ENCODE measurements around the gene CLEC7A. TPM values are rescaled to one million over a fixed set of nuclear protein-coding genes. Genes with fewer than 3 reads are reported as not detected.

CLEC7A gene
- total RNA-seq, 2 experiments from 2014 or later, result not detected

- no peaks in the 10 kb centered on the region for H3K36me3 Mint-ChIP-seq (ENCODE audit: low read depth)
- CTCF ChIA-PET, result interaction anchor here (0.9 to 2.5 kb wide), 6 partner anchors 11 to 213 kb away, joined by 3 to 10 read pairs (median 6); partner anchors contain the start of gene CLEC7A
- ATAC-seq, result no peak
- peaks cover 12% of the 10 kb centered on the region for H3K4me1 Mint-ChIP-seq (ENCODE audit: low read depth)
- no peak overlapping the region for H3K27ac Mint-ChIP-seq
- DNase-seq, result no peak
- TF ChIP-seq, protein P1, sequence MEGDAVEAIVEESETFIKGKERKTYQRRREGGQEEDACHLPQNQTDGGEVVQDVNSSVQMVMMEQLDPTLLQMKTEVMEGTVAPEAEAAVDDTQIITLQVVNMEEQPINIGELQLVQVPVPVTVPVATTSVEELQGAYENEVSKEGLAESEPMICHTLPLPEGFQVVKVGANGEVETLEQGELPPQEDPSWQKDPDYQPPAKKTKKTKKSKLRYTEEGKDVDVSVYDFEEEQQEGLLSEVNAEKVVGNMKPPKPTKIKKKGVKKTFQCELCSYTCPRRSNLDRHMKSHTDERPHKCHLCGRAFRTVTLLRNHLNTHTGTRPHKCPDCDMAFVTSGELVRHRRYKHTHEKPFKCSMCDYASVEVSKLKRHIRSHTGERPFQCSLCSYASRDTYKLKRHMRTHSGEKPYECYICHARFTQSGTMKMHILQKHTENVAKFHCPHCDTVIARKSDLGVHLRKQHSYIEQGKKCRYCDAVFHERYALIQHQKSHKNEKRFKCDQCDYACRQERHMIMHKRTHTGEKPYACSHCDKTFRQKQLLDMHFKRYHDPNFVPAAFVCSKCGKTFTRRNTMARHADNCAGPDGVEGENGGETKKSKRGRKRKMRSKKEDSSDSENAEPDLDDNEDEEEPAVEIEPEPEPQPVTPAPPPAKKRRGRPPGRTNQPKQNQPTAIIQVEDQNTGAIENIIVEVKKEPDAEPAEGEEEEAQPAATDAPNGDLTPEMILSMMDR (IDR thresholded peaks at IDR 0.05), result no peak
- peak overlapping the region; percentile 76 for H3K4me3 Mint-ChIP-seq
- intact Hi-C loops (cut with micrococcal nuclease), result loop anchor here (10.0 kb wide), 1 partner anchor 521 kb away; the partner anchor contains the start of gene STYK1
- H3K9me3 Mint-ChIP-seq, result no peaks in the 10 kb centered on the region
- peaks cover 2% of the 10 kb centered on the region for H3K27me3 Mint-ChIP-seq
- POLR2A ChIA-PET, result no interaction called here
Measured at GRCh38 chr12:10154145-10154496, 24.1 kb upstream of the CLEC7A start.

DNA sequence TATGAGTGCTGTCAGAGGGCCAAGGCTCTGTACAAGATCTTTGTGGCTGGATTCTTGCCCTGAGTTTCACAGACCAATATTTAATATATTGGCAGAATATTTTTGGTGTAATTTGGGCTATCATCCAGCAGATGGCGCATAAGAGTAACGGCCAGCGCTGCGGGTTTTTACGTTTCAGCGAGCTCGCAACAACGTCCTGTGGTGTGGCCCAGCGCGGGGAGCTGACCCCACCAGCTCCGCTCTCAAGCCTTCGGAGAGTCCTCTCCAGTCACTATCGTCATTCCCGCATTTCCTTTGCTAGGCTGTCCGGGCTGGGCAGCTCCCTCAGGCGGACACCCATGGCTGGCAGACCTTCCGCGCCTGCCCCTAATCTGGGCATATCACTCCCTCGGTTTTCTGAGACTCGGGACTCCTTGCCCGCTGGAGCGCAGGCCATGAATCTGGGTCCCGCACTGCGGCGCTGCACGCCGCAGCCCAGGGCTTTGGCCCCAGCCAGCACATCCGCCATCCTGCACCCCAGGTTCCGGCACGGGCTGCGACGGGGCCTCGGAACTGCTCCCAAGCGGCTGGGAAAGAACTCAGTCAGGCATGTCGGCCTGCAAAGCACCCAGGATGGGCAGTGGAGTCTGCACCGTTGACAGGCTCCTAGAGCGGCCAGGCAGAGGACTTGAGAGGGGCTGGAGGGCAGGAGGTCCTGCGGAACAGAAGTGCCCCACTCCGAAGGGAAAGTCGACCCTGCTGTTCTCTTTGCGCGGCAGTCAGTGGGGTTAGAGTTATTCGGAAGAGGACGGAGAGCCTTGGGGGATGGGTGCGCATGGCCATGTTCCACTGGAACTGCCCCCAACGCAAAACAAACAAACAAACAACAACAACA lies 23.5 kb upstream of the CLEC7A start:
- intact Hi-C loops (cut with micrococcal nuclease), result loop anchor here (2.0 to 10.0 kb wide), 2 partner anchors 37 to 521 kb away; partner anchors contain the start of gene STYK1
- DNase-seq, result peak; percentile 68
- no peaks in the 10 kb centered on the region for H3K9me3 Mint-ChIP-seq
- peak overlapping the region; percentile 76 for H3K4me3 Mint-ChIP-seq
- peak; percentile 83 for ATAC-seq
- TF ChIP-seq, protein P1 (IDR thresholded peaks at IDR 0.05), result peak; percentile 92
- CTCF ChIA-PET, result interaction anchor here (0.6 to 4.3 kb wide), 51 partner anchors 10 to 596 kb away, joined by 3 to 35 read pairs (median 4); partner anchors contain the start of genes CLEC7A and GABARAPL1
- peak overlapping the region; percentile 43 for H3K27ac Mint-ChIP-seq
- POLR2A ChIA-PET, result interaction anchor here (0.7 to 0.9 kb wide), 3 partner anchors 36 to 187 kb away, joined by 3 to 4 read pairs (median 3); partner anchors contain the start of gene GABARAPL1
- H3K27me3 Mint-ChIP-seq, result peaks cover 2% of the 10 kb centered on the region
- H3K4me1 Mint-ChIP-seq (ENCODE audit: low read depth), result peaks cover 12% of the 10 kb centered on the region
- no peaks in the 10 kb centered on the region for H3K36me3 Mint-ChIP-seq (ENCODE audit: low read depth)

DNA sequence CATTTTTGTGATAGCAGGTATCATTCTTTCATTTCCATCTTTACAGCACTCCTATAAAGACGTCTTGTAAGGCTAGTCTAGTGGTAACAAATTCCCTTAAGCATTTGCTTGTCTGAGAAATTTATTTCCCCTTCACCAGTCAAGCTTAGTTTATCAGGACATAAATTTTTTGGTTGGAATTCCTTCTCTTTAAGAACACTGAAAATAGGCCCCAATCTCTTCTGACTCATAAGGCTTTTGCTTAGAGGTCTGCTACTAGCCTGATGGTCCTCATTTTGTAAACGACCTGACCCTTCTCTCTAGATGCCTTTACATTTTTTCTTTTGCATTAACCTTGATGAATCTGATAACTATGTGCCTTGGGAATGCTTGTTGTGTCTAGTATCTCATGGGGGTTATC lies 21.6 kb upstream of the CLEC7A start:
- H3K27me3 Mint-ChIP-seq, result peaks cover 2% of the 10 kb centered on the region
- TF ChIP-seq, protein P1 (IDR thresholded peaks at IDR 0.05), result no peak
- peaks cover 2% of the 10 kb centered on the region for H3K9me3 Mint-ChIP-seq
- ChIA-PET POLR2A (interaction anchor here (0.6 to 0.7 kb wide), 2 partner anchors 11 to 34 kb away, joined by 3 read pairs; no protein-coding TSS in a partner anchor), CTCF (interaction anchor here (1.5 to 4.3 kb wide), 4 partner anchors 11 to 598 kb away, joined by 4 to 35 read pairs (median 16); no protein-coding TSS in a partner anchor)
- intact Hi-C loops (cut with micrococcal nuclease), result loop anchor here (2.0 to 10.0 kb wide), 2 partner anchors 39 to 523 kb away; partner anchors contain the start of gene STYK1
- no peaks in the 10 kb centered on the region for H3K36me3 Mint-ChIP-seq (ENCODE audit: low read depth)
- H3K4me3 Mint-ChIP-seq, result no peak overlapping the region
- H3K4me1 Mint-ChIP-seq (ENCODE audit: low read depth), result peaks cover 15% of the 10 kb centered on the region
- ATAC-seq (no peak), DNase-seq (no peak)
- H3K27ac Mint-ChIP-seq, result no peak overlapping the region

GRCh38 chr12:10147714-10148403 lies 17.9 kb upstream of the CLEC7A start:
- ChIA-PET CTCF (interaction anchor here (1.1 kb wide), 2 partner anchors 208 to 324 kb away, joined by 3 to 5 read pairs; no protein-coding TSS in a partner anchor), POLR2A (no interaction called here)
- no peaks in the 10 kb centered on the region for H3K27me3 Mint-ChIP-seq
- TF ChIP-seq, protein P1 (IDR thresholded peaks at IDR 0.05), result no peak
- no peaks in the 10 kb centered on the region for H3K36me3 Mint-ChIP-seq (ENCODE audit: low read depth)
- no peak overlapping the region for H3K4me3 Mint-ChIP-seq
- intact Hi-C loops (cut with micrococcal nuclease), result no loop called here
- DNase-seq, result no peak
- H3K9me3 Mint-ChIP-seq, result peaks cover 2% of the 10 kb centered on the region
- H3K27ac Mint-ChIP-seq, result no peak overlapping the region
- no peak for ATAC-seq
- H3K4me1 Mint-ChIP-seq (ENCODE audit: low read depth), result peaks cover 6% of the 10 kb centered on the region

Measured in activated CD8-positive, alpha-beta T cell treated with anti-CD3 and anti-CD28 coated beads for 36 hours (primary cell).